Measurements from ENCODE around the gene SLC4A5.
A peak's percentile ranks its signal among the peaks of the same experiment; 100 is the strongest.
"Not testable (repeated sequence)": the region's sequence is repeated elsewhere in the genome, so short reads cannot be mapped to it uniquely, and the experiment has no call there.

The SLC4A5 gene

GRCh38 chr2:74197049-74197448 lies 146.2 kb downstream of the SLC4A5 start:
- no peak for DNase-seq

GRCh38 chr2:74194799-74195198 lies 148.4 kb downstream of the SLC4A5 start:
- no peak for DNase-seq

DNA sequence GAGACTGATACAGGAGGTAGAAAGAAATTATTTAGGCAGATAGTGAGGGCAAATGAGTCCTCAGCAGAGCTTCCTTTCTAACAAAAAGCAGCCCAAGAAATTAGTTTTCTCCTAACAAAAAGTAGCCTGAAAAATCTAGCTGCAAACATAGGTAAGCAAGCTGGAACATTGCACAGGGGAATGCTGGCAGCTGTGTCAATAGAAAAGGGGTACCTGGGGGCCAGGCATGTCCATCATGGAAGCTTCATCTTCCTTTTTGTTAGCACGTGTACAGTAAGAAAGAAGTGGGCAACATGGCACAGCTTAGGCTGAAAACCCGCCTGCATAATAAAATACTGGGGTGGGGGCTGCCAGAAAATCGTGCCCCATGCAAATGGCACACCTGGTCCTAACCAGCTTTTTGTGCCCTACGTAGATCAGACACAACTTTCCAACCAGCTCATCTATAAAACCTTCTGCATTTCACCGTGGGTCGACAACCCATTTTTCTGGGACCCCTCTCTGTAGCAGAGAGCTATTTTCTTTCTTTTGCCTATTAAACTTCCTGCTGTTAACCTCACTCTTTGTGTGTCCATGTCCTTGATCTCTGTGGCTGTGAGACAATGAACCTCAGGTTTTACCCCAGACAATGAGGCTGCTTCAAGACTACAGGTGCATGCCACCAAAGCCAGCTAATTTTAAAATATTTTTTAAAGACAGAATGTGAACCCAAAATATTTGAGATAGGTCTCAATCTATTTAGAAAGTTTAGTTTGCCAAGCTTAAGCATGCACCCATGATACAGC lies 151.4 kb downstream of the SLC4A5 start:
- DNase-seq, result no peak

GRCh38 chr2:74188696-74189095 lies 154.5 kb downstream of the SLC4A5 start:
- DNase-seq, result no peak

DNA sequence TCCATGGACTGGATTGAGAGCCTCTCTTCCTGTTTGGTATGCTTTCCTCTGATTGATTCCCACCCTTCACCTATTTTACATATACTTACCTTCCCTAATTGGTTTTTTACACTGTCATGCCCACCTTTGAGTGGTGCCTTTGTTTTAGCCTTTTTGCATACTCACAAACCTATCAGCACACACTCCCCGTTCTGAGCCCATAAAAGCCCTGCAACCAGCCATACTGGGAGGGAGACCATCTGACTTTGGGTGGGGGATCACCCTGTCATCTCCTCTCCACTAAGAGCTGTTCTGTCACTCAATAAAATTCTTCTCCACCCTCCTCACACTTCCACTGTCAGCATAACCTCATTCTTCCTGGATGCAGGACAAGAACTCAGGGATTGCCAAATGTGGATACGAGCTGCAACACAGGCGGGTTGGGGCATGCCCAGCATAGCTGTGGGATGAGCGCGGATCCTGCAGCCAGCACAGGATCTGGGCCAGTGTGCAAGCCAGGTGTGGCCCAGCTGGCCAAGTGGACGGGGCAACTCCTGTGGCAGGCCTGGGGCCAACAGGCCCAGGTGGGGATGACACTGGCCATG lies 155.1 kb downstream of the SLC4A5 start:
- peak; percentile 63 for DNase-seq

- not testable (repeated sequence) for DNase-seq
Observed at GRCh38 chr2:74186706-74187105, 156.5 kb downstream of the SLC4A5 start.

DNA sequence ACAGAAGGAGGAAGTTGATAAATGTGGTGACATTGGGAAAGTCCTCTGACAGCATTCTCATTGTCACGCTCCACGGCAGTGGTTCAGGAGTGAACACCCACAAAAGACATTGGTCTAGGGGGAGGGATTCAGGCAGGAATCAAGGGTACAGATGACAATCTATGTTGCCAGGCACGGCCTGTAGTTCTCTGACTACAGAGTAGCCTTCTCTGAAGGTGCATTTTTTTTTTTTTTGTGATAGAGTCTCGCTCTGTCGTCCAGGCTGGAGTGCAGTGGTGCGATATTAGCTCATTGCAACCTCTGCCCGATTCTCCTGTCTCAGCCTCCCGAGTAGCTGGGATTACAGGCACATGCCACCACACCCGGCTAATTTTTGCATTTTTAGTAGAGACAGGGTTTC lies 157.2 kb downstream of the SLC4A5 start:
- no peak for DNase-seq

DNA sequence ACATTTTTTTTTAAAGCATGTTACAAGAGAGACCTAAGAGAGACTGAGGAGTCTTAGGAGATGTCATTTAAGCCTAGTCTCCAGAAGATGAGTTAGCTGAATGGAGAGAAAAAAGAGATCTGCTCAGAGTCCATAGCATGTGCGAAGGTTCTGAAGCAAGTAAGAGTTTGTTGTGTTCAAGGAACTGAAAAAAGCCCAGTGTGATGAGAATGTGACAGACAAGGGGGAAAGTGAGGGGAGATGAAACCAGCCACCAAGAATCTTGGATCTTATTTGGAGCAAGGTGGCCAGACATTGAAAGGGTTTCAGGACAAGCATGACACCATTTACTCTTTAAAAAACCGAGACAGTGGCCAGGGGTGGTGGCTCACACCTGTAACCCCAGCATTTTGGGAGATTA lies 159.3 kb downstream of the SLC4A5 start:
- DNase-seq, result no peak

DNA sequence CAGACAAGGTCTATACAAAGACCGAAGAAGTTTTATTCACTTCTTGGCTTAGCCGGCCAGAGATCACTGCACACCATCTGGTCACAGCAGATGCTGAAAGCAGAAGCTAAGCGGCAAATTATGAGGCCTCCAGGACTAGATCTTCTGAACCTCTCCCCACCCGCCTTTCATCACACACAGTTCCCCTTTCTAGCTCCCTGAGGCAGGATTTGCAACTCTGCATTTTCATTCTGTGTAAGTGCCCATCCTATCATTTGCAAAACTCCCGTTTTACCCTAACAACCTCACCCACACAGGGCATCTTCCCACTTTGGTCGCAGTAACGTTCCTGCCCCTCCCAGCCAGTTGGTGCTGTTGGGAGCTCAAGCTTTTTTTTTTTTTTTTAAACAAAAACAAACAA lies 161.5 kb downstream of the SLC4A5 start:
- no peak for DNase-seq

DNA sequence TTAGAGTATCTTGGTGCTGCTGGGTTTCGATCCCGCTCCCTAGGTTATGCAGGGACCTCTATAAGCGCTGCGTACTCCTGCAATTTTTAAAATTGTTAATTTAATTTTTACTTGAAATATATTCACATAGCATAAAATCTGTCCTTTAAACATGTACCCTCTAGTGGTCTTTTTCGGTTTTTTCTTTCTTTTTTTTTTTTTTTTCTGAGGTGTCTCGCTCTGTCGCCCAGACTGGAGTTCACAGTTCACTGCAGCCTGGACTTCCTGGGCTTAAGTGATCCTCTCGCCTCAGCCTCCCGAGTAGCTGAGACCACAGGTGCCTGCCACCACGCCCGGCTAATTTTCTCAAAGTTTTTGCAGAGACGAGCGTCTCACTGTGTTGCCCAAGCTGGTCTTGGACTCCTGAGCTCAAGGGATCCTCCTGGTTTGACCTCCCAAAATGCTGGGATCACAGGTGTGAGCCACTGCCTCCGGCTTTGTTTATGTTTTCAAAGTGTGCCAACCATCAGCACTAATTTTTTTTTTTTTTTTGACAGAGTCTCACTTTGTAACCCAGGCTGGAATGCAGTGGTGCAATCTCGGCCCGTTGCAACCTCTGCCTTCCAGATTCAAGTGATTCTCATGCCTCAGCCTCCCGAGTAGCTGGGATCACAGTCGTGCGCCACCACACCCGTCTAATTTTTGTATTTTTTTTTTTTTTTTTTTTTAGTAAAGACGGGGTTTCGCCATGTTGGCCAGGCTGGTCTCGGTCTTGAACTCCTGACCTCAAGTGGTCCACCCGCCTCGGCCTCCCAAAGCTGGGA lies 164.0 kb downstream of the SLC4A5 start:
- no peak for DNase-seq

DNA sequence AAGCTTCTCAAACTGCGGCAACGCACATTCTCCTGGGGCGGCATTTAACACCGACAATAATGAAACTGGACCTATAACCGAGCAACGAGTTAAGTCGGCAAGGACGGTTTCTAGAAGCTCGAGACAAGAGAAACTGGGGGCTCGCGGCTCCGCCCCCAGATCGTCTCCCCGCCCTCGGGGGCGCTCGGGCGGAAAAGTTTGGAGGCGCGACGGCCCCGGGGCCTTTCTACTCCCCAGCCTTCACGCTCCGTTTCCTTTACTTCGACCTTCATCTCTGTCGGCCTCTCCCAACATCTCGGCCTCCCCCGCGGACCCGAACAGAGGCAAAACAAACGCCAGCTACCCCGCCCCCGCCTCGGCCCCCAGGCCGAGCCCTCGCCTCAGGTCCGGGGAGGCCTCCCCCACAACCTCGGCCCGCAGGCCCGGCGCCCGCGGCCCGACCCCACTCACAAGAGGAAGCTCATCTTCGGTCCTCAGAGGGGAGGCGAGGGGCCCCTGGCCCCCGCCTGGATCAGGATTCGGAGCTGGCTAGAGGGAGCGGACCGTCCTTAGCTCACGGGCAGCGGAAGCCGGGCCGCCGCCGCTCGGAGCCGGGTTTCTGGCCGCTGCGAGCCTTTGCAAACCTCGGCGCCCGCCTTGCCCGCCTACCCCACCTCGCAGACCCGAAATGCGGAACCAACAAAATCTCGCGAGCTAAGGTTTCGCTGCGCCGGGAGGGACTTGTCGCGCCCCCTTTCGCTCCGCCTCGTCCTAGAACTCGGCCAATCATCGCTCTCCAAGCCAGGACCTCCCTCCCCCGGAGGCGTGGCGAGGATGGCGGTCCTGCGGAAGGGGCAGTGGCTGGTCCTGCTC lies 164.8 kb downstream of the SLC4A5 start, which contains the start of gene MOB1A:
MOB1A (minus strand) TSS at position 669 of the 852 bp plus-strand sequence; CDS start at position 464, 205 bp downstream.
- DNase-seq, result peak; percentile 98

GRCh38 chr2:74177696-74178095 lies 165.5 kb downstream of the SLC4A5 start:
- DNase-seq, result no peak

DNA sequence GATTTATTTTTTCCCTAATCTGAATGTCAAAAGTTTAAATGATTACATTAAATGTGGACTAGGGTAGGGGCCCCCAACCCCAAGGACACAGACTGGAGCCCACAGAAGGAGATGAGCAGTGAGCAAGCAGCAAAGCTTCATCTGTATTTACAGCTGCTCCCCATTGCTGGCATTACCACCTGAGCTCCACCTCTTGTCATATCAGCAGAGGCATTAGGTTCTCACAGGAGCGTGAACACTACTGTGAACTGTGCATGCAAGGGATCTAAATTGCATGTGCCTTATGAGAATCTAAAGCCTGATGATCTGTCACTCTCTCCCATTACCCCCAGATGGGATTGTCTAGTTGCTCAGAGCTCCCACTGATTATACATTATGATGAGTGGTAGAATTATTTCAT lies 168.3 kb downstream of the SLC4A5 start:
- no peak for DNase-seq

- no peak for DNase-seq
Observed at GRCh38 chr2:74168739-74169138, 174.5 kb downstream of the SLC4A5 start.
